H1 (cell line): ENCODE data around the gene LEKR1. TPM values are rescaled to one million over a fixed set of nuclear protein-coding genes. Genes with fewer than 3 reads are reported as not detected.

Source experiments
- CTCF ChIA-PET: fragments of 300-600 bp; sonication (Branson Sonifier 250); formaldehyde crosslinking; loops from one replicate; lab custom pipeline; 2021; ENCODE audit not compliant: partially characterized antibody; lab: Charles Lee
- POLR2A ChIA-PET: fragments of 300-600 bp; sonication (Branson Sonifier 250); formaldehyde crosslinking; loops from one replicate; lab custom pipeline; 2021; ENCODE audit warnings: inconsistent platforms; ENCODE audit not compliant: partially characterized antibody; lab: Charles Lee
- DNase-seq, 2 experiments: peaks; one replicate each; pipeline versions ENCODE4 v3.0.0 to v3.0.0-alpha.2; 2010 to 2022; ENCODE audit warnings: low spot score in 2 of 2, low read depth in 1 of 2, mixed read lengths in 1 of 2
- FAIRE-seq: peaks from 2 replicates; lab custom pipeline; 2011; peaks lifted over from hg19 to GRCh38; lab: Jason Lieb, UNC
- H2AFZ ChIP-seq: 2 replicates; pipeline ENCODE4 v1.8.1; 2012; ENCODE audit warnings: low read length, inconsistent platforms
- H2AK5ac ChIP-seq: 2 replicates; pipeline ENCODE4 v1.6.1; 2013; ENCODE audit warnings: low read depth, low read length
- H2BK120ac ChIP-seq: replicated peaks from 2 replicates; pipeline ENCODE3; 2013; ENCODE audit warnings: low read depth, low read length, inconsistent platforms
- H2BK12ac ChIP-seq: 2 replicates; pipeline ENCODE4 v1.6.1; 2013; ENCODE audit warnings: low read depth, low read length
- H2BK15ac ChIP-seq: 2 replicates; pipeline ENCODE4 v1.6.1; 2013; ENCODE audit warnings: low read length
- H2BK20ac ChIP-seq: 2 replicates; pipeline ENCODE4 v1.6.1; 2013; ENCODE audit warnings: low read length
- H2BK5ac ChIP-seq: 2 replicates; pipeline ENCODE4 v1.6.1; 2013; ENCODE audit warnings: low read depth, low read length
- H3K14ac ChIP-seq: 2 replicates; pipeline ENCODE4 v1.6.1; 2013; ENCODE audit warnings: inconsistent platforms; ENCODE audit not compliant: insufficient read length
- H3K18ac ChIP-seq: 2 replicates; pipeline ENCODE4 v1.6.1; 2013; ENCODE audit warnings: low read length; ENCODE audit errors: extremely low read depth
- H3K23ac ChIP-seq: 2 replicates; pipeline ENCODE4 v1.6.1; 2013; ENCODE audit warnings: inconsistent platforms; ENCODE audit not compliant: insufficient read length
- H3K23me2 ChIP-seq: 2 replicates; pipeline ENCODE4 v1.6.1; 2013; ENCODE audit warnings: low read depth, low read length
- H3K27ac ChIP-seq: 2 replicates; pipeline ENCODE4 v1.6.1; 2011; ENCODE audit warnings: low read depth, low read length, inconsistent platforms
- H3K27me3 ChIP-seq, 4 experiments: replicated peaks in 1 of 4; 1 replicate in 1 of 4; 2 replicates in 3 of 4; pipeline versions ENCODE4 v1.6.1 to v1.8.1; 2011 to 2013; ENCODE audit warnings: low read length in 3 of 4, mild to moderate bottlenecking in 3 of 4, inconsistent platforms in 2 of 4, mixed read lengths in 2 of 4, moderate library complexity in 1 of 4; ENCODE audit not compliant: control insufficient read depth in 3 of 4, insufficient read depth in 3 of 4; ENCODE audit errors: extremely low read depth in 1 of 4
- H3K36me3 ChIP-seq, 4 experiments: 2 replicates each; pipeline versions ENCODE4 v1.6.1 to v1.8.1; 2011 to 2013; ENCODE audit warnings: mild to moderate bottlenecking in 4 of 4, low read length in 3 of 4, moderate library complexity in 2 of 4, control low read depth in 1 of 4, inconsistent platforms in 1 of 4; ENCODE audit not compliant: insufficient read depth in 4 of 4, control insufficient read depth in 2 of 4
- H3K4ac ChIP-seq: replicated peaks from 2 replicates; pipeline ENCODE3; 2013; ENCODE audit warnings: low read length, low read depth, mixed read lengths, inconsistent platforms; ENCODE audit not compliant: insufficient read length
- H3K4me1 ChIP-seq, 4 experiments: replicated peaks in 1 of 4; 1 replicate in 1 of 4; 2 replicates in 3 of 4; pipeline versions ENCODE4 v1.6.1 to v1.8.1; 2011 to 2013; ENCODE audit warnings: low read length in 3 of 4, inconsistent platforms in 2 of 4, mixed read lengths in 1 of 4; ENCODE audit not compliant: insufficient read depth in 4 of 4, control insufficient read depth in 3 of 4
- H3K4me2 ChIP-seq, 2 experiments: 2 replicates each; pipeline versions ENCODE4 v1.6.1 to v1.8.1; 2011 to 2013; ENCODE audit warnings: low read depth in 2 of 2, low read length in 2 of 2, control low read depth in 1 of 2, inconsistent platforms in 1 of 2, mild to moderate bottlenecking in 1 of 2; ENCODE audit not compliant: insufficient read depth in 1 of 2
- H3K4me3 ChIP-seq, 4 experiments: fragments of 200-600, 300-600 bp in 1 of 4; sonication (generic), shearing (Covaris generic), sonication (Bioruptor Twin) in 1 of 4; 2 replicates each; pipeline versions ENCODE4 v1.5.1 to v1.8.1; 2011 to 2016; ENCODE audit warnings: low read length in 4 of 4, low read depth in 3 of 4, control low read depth in 2 of 4, inconsistent platforms in 2 of 4, mild to moderate bottlenecking in 2 of 4, mixed read lengths in 1 of 4, moderate library complexity in 1 of 4; ENCODE audit not compliant: insufficient read depth in 2 of 4; ENCODE audit errors: extremely low read depth in 1 of 4
- H3K56ac ChIP-seq: replicated peaks from 2 replicates; pipeline ENCODE3; 2013; ENCODE audit warnings: low read depth, mild to moderate bottlenecking, mixed read lengths, low read length, inconsistent platforms; ENCODE audit not compliant: insufficient read length
- H3K79me1 ChIP-seq: 2 replicates; pipeline ENCODE4 v1.6.1; 2013; ENCODE audit warnings: low read depth, low read length, control low read depth
- H3K79me2 ChIP-seq, 2 experiments: 2 replicates each; pipeline versions ENCODE4 v1.6.1 to v1.8.1; 2012 to 2013; ENCODE audit warnings: low read length in 2 of 2, mild to moderate bottlenecking in 2 of 2, inconsistent platforms in 1 of 2; ENCODE audit not compliant: insufficient read depth in 2 of 2, control insufficient read depth in 1 of 2
- H3K9ac ChIP-seq, 4 experiments: replicated peaks in 1 of 4; 1 replicate in 1 of 4; 2 replicates in 3 of 4; pipeline versions ENCODE4 v1.6.1 to v1.8.1; 2011 to 2013; ENCODE audit warnings: low read depth in 3 of 4, low read length in 3 of 4, control low read depth in 2 of 4, mild to moderate bottlenecking in 2 of 4, moderate library complexity in 2 of 4, inconsistent platforms in 1 of 4; ENCODE audit errors: extremely low read depth in 1 of 4
- H3K9me3 ChIP-seq, 2 experiments: 2 replicates each; pipeline versions ENCODE4 v1.6.1 to v1.8.1; 2012 to 2013; ENCODE audit warnings: mild to moderate bottlenecking in 2 of 2, moderate library complexity in 2 of 2, control low read depth in 1 of 2, inconsistent platforms in 1 of 2, low read depth in 1 of 2, low read length in 1 of 2, mixed read lengths in 1 of 2; ENCODE audit not compliant: insufficient read depth in 2 of 2
- H4K20me1 ChIP-seq, 2 experiments: replicated peaks in 1 of 2; 2 replicates each; pipeline versions ENCODE3 to v1.8.1; 2011 to 2013; ENCODE audit warnings: inconsistent platforms in 2 of 2, low read length in 2 of 2, mild to moderate bottlenecking in 1 of 2; ENCODE audit not compliant: insufficient read depth in 2 of 2, control insufficient read depth in 1 of 2
- H4K5ac ChIP-seq: 2 replicates; pipeline ENCODE4 v1.6.1; 2013; ENCODE audit warnings: low read length, low read depth, mixed read lengths, inconsistent platforms; ENCODE audit not compliant: insufficient read length
- H4K8ac ChIP-seq: 2 replicates; pipeline ENCODE4 v1.8.0; 2013; ENCODE audit warnings: mild to moderate bottlenecking, moderate library complexity, low read length, inconsistent platforms; ENCODE audit not compliant: insufficient read depth; ENCODE audit errors: extremely low read depth
- H4K91ac ChIP-seq: replicated peaks from 2 replicates; pipeline ENCODE3; 2013; ENCODE audit warnings: low read length, mixed read lengths, inconsistent platforms; ENCODE audit not compliant: insufficient read length
- POLR2A ChIP-seq, 2 experiments: IDR thresholded peaks; 1 replicate in 1 of 2; 2 replicates in 1 of 2; pipeline ENCODE4 v1.6.1; 2011; ENCODE audit warnings: low read depth in 2 of 2, low read length in 2 of 2, mild to moderate bottlenecking in 2 of 2; ENCODE audit errors: control extremely low read depth in 1 of 2
- TBP ChIP-seq: IDR thresholded peaks from 2 replicates; pipeline ENCODE4 v1.6.1; 2011; ENCODE audit warnings: low read depth, low read length, improper control_type of control experiment
- WGBS, 2 experiments: shearing (Covaris generic) in 1 of 2; methylation state at CpG; one replicate each; pipeline versions ENCODE4 v1.1.6 to v1.1.7; 2013 to 2015; ENCODE audit warnings: low lambda C conversion rate in 2 of 2, mixed read lengths in 2 of 2, inconsistent platforms in 1 of 2, low coverage in 1 of 2, missing lambda C conversion rate in 1 of 2; ENCODE audit not compliant: insufficient replicate concordance in 2 of 2, insufficient coverage in 1 of 2, insufficient read length in 1 of 2; ENCODE audit errors: extremely low coverage in 1 of 2, missing lambda C conversion rate in 1 of 2; 5-methylcytosine and 5-hydroxymethylcytosine counted together
- polyA plus RNA-seq, 7 experiments: library from polyadenylated mRNA; depleted of rRNA in 3 of 7; stranded (reverse) in 5 of 7; unstranded in 2 of 7; fragments of >200 nt in 5 of 7; fragments of 200-250 nt in 2 of 7; gene quantifications; 1 replicate in 5 of 7; 2 replicates in 1 of 7; 4 replicates in 1 of 7; pipeline versions ENCODE4 v1.2.1 to v1.2.3, GENCODE V29; 2011 to 2013; ENCODE audit warnings: missing spikeins in 2 of 7, mixed read lengths in 2 of 7
- total RNA-seq: library from RNA; stranded (reverse); fragmentation: NEBNext Ultra II Directional; extraction: Animal tissue kit (Norgen Biotek cat#: 25700); gene quantifications from 2 replicates; pipeline ENCODE4 v1.2.1, GENCODE V29; 2021
- TF ChIP-seq, protein P1 (sequence below): IDR thresholded peaks from 2 replicates; pipeline ENCODE4 v1.6.1; 2012; ENCODE audit warnings: inconsistent platforms

The LEKR1 gene
- total and polyA plus RNA-seq, 2 of the 8 experiments (the other 6 are each of a cell fraction or from before 2014, with no cell fraction given): 0.08 TPM; not detected in 1

DNA sequence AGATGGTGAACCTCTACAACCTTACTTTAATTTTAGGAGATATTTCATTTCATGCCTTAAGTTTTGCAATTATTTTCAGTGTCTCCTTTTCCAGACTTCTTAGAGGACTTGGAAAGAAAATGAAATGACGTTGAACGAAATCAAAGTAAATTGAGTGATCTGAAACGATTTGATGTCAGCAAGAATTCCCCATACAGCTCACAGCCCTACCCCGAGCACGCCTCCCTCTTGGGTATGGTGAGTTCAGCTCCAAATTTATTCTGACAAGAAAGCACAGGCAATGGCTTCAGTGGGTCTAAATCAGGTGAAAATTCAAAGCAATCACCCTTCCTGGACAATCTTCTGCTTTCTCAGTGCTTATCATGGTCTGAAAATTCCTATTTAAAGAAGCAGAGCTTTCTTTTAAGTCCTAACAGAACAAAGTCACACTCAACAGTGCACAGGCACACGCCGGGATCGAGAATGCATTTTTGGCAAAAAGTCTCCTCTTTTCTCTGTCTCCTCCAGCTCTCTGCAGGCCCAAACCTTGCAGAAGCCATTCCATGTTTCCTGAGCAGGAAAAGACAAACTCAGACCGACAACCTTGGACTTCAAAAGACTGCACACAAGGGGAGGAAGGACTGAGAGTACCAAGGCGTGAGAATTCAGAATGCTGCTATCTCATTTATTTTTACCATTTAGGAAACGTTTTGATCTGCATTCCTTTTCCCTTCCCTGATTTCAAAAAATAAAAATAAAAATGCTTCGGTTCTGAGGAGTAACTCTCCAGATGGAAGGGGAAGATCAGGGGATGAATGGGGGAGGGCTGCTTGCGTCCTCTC is 261.8 kb downstream of the LEKR1 start:
- ChIA-PET CTCF (interaction anchor here (0.8 to 56.4 kb wide), 10 partner anchors 10 to 546 kb away, joined by 3 to 1014 read pairs (median 4); partner anchors contain the start of gene TIPARP), POLR2A (interaction anchor here (0.6 to 2.1 kb wide), 12 partner anchors 12 to 534 kb away, joined by 3 to 12 read pairs (median 4); no protein-coding TSS in a partner anchor)
- peak overlapping the region; percentile 89 for H4K5ac ChIP-seq
- no peaks in the 10 kb centered on the region for H3K36me3 ChIP-seq
- H3K4me3 ChIP-seq: peak overlapping the region; percentile 45 to 62 (median 53)
- H3K9ac ChIP-seq: peak overlapping the region; percentile 36 to 80 (median 74); a peak in 6 of 7 replicates
- 0 out of 2 replicates have a peak overlapping the region, but pooled peaks have one; percentile 53 for H2BK5ac ChIP-seq
- H3K18ac ChIP-seq: peak overlapping the region; percentile 72; the same call in 1 of the 2 replicates
- no peak overlapping the region for H3K56ac ChIP-seq
- H3K79me1 ChIP-seq: no peaks in the 10 kb centered on the region
- no peaks in the 10 kb centered on the region for H3K79me2 ChIP-seq
- no peak overlapping the region for H2AK5ac ChIP-seq
- TF ChIP-seq TBP (0 out of 2 replicates have a peak, but pooled peaks have one; percentile 6), POLR2A (IDR thresholded peaks at IDR 0.05; ENCODE audit: control extremely low read depth in 1 of 2, low read depth in 2 of 2, low read length in 2 of 2) (peak in 1 of 2 experiments; percentile 10; a peak in 1 of 3 replicates)
- TF ChIP-seq, protein P1, sequence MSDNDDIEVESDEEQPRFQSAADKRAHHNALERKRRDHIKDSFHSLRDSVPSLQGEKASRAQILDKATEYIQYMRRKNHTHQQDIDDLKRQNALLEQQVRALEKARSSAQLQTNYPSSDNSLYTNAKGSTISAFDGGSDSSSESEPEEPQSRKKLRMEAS: no peak
- DNase-seq (no peak), FAIRE-seq (no peak)
- H2BK120ac ChIP-seq: no peak overlapping the region
- peak overlapping the region; percentile 13 for H4K91ac ChIP-seq
- WGBS, 2 experiments: 59% methylated on average over 13 of the region's 13 CpGs; no CpG with 5 or more reads in 1 of the 2 experiments
- no peak overlapping the region for H3K4ac ChIP-seq
- H2BK12ac ChIP-seq: 0 out of 2 replicates have a peak overlapping the region, but pooled peaks have one; percentile 3
- H3K23ac ChIP-seq: no peak overlapping the region
- no peak overlapping the region for H4K8ac ChIP-seq
- peak overlapping the region; percentile 45; the same call in 1 of the 2 replicates for H2AFZ ChIP-seq
- H3K4me2 ChIP-seq: peak overlapping the region; percentile 70 to 86
- peaks cover 8 to 17% (median 10%) of the 10 kb centered on the region in 4 experiments; a peak in 6 of 7 replicates for H3K4me1 ChIP-seq
- no peak overlapping the region for H3K14ac ChIP-seq
- no peaks in the 10 kb centered on the region for H3K27me3 ChIP-seq
- H2BK20ac ChIP-seq: no peak overlapping the region
- no peak overlapping the region for H2BK15ac ChIP-seq
- H3K27ac ChIP-seq: 0 out of 2 replicates have a peak overlapping the region, but pooled peaks have one; percentile 89
- peaks cover 4% of the 10 kb centered on the region for H3K23me2 ChIP-seq
- no peaks in the 10 kb centered on the region for H4K20me1 ChIP-seq
- H3K9me3 ChIP-seq: no peaks in the 10 kb centered on the region
